Chondrocyte (in vitro differentiated cells): ENCODE measurements around the gene TMEM266. TPM values are rescaled to one million over a fixed set of nuclear protein-coding genes. Genes with fewer than 3 reads are reported as not detected.

Experiments used
- DNase-seq: peaks from one replicate; pipeline ENCODE4 v3.0.0; 2021; ENCODE audit warnings: mixed read lengths, low spot score
- H3K27ac Mint-ChIP-seq: one replicate; pipeline ENCODE4 v1.8.0; 2021; ENCODE audit warnings: mild to moderate bottlenecking, moderate library complexity, mixed read lengths; ENCODE audit not compliant: unreplicated experiment
- H3K27me3 Mint-ChIP-seq: 2 replicates; pipeline ENCODE4 v1.8.0; 2021; ENCODE audit warnings: low read depth, mixed read lengths
- H3K36me3 Mint-ChIP-seq: 2 replicates; pipeline ENCODE4 v1.8.0; 2021; ENCODE audit warnings: low read depth, mixed read lengths
- H3K4me1 Mint-ChIP-seq: 2 replicates; pipeline ENCODE4 v1.8.0; 2021; ENCODE audit warnings: low read depth, mild to moderate bottlenecking, mixed read lengths
- H3K4me3 Mint-ChIP-seq: one replicate; pipeline ENCODE4 v1.8.0; 2021; ENCODE audit warnings: mild to moderate bottlenecking, moderate library complexity, mixed read lengths; ENCODE audit not compliant: unreplicated experiment
- H3K9me3 Mint-ChIP-seq: 2 replicates; pipeline ENCODE4 v1.8.0; 2021; ENCODE audit warnings: low read depth, mixed read lengths
- CTCF ChIP-seq: fragments of 200-600 bp; sonication (generic); IDR thresholded peaks from 2 replicates; pipeline ENCODE4 v1.5.0; 2021; ENCODE audit warnings: antibody characterized with exemption, mild to moderate bottlenecking, moderate library complexity
- total RNA-seq: library from RNA; stranded (reverse); gene quantifications from 3 replicates; pipeline ENCODE4 v1.2.1, GENCODE V29; 2021

Gene TMEM266
- total RNA-seq, 1 donor from 2014 or later: 0.20 TPM

- Mint-ChIP-seq H3K27ac (no peak overlapping the region), H3K4me1 (no peaks in the 10 kb centered on the region), H3K36me3 (no peaks in the 10 kb centered on the region), H3K4me3 (no peak overlapping the region), H3K9me3 (peaks cover under 1% of the 10 kb centered on the region), H3K27me3 (peaks cover 31% of the 10 kb centered on the region)
- no peak for DNase-seq
- no peak for TF ChIP-seq CTCF
Measured at GRCh38 chr15:76105391-76105790, 45.6 kb downstream of the TMEM266 start.

DNA sequence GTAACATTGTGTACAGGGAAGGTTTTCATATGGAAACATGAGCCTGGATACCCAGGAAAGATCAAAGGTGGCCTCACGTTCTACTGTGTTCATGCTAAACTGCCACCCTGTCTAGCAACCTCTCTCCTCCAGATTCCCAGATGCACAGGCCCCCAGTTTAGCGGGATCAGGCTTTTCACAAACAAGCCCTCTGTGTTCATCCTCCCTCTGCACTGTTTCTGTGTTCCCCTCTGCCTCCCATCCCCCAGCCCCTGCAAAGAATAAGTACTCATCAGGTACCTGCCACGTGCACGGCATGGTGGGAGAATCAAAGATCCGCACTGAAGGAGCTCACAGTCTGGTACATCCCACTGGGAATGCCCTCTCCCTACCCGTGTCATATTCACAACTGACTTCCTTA, 46.1 kb downstream of the TMEM266 start:
- no peak for TF ChIP-seq CTCF
- Mint-ChIP-seq H3K36me3 (no peaks in the 10 kb centered on the region), H3K4me3 (no peak overlapping the region), H3K4me1 (no peaks in the 10 kb centered on the region), H3K9me3 (peaks cover 5% of the 10 kb centered on the region), H3K27me3 (peaks cover 28% of the 10 kb centered on the region), H3K27ac (no peak overlapping the region)
- DNase-seq: no peak

- TF ChIP-seq CTCF: no peak
- Mint-ChIP-seq H3K9me3 (peaks cover 8% of the 10 kb centered on the region), H3K36me3 (no peaks in the 10 kb centered on the region), H3K27ac (no peak overlapping the region), H3K27me3 (peaks cover 21% of the 10 kb centered on the region), H3K4me3 (no peak overlapping the region), H3K4me1 (no peaks in the 10 kb centered on the region)
- DNase-seq: no peak
Measured at GRCh38 chr15:76107169-76107568, 47.4 kb downstream of the TMEM266 start.

DNA sequence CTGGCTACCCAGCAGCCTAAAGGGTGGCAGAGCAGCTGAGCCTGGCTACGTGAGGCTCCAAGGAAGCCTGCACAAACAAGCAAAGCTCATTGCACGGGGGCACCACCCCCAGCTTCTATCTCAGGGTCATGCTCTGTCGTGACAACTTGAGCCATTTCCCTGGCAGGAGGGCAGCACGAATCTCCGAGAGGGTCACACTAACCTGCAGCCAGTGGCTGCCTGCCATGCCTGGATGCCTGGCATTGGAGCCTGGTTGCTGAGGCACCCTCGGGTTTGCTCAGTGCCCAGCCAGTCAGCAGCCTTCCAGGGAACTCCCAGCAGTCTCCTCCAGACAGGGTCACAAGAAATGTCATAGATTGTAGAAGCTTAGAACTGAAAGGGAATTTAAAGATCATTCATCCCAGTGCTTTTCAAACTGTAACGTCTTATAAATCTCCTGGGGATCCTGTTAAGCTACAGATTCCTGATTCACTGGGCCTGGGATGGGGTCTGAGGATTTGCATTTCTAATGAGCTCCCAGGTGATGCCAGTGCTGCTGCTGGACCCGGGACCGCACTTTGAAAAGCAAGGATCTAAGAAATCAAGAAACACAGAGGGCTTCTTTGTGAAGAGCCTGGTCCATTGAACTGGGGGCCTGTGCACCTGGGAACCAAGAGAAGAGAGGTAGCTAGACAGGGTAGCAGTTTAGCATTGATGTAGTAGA, 48.4 kb downstream of the TMEM266 start:
- H3K27me3 Mint-ChIP-seq: peaks cover 16% of the 10 kb centered on the region
- no peak overlapping the region for H3K27ac Mint-ChIP-seq
- no peaks in the 10 kb centered on the region for H3K36me3 Mint-ChIP-seq
- H3K4me3 Mint-ChIP-seq: no peak overlapping the region
- peaks cover 8% of the 10 kb centered on the region for H3K9me3 Mint-ChIP-seq
- H3K4me1 Mint-ChIP-seq: no peaks in the 10 kb centered on the region
- DNase-seq: no peak
- no peak for TF ChIP-seq CTCF

DNA sequence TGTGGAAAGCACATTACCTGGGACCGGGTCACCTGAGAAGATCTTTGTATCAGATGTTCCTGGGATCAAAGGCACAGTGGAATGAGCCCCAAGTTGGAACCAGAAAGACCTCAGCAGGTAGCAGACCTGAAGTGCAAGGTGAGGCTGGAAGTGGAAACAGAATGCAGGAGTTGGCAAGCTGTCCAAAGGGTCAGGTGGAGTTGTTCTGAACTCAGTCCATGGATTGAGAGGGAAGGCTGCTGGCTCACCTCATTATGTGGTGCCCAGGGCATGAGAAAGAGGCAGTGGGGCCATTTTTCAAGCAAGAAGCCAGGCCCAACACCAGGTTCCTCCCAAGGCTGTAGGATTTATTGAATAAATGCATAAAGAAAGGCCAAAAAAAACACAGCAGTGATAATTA, 49.3 kb downstream of the TMEM266 start:
- Mint-ChIP-seq H3K27me3 (peaks cover 14% of the 10 kb centered on the region), H3K4me3 (no peak overlapping the region), H3K9me3 (peaks cover 8% of the 10 kb centered on the region), H3K27ac (no peak overlapping the region), H3K36me3 (no peaks in the 10 kb centered on the region), H3K4me1 (no peaks in the 10 kb centered on the region)
- no peak for DNase-seq
- TF ChIP-seq CTCF: no peak
